Measurements from ENCODE around the gene ETDA. TPM values are rescaled to one million over a fixed set of nuclear protein-coding genes. Genes with fewer than 3 reads are reported as not detected.
"Not testable (repeated sequence)": the region's sequence is repeated elsewhere in the genome, so short reads cannot be mapped to it uniquely, and the experiment has no call there.

Gene ETDA
- total RNA-seq (ENCODE audit: unreplicated experiment): not detected
- long read RNA-seq: 0 reads

DNA sequence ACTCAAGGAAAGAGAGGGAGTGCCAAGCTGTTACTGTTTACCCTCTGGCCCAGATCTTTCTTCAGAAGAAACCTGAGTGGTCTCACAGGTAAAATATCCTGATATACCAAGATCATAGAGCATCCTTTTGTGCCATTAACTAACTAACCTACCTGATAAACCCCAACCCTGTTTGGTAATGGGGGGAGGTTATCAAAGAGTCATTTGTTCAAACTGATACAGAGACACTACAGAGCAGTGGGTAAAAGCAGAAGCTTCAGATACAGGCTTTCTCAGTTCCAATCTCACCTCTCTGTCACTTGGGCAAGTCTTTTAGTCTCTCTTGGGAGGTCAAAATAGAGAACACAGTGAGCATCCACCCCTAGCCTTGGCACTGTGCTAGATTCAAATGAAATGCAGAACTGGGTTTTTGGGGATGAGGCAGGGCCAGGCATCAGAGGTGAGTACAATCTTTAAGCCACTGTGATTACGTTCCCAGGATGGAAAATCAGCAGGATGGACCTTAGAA, at the start of gene ETDA:
TSS of gene ETDA (plus strand) at position 51 of the 508 bp plus-strand sequence. CDS start 1,216 bp downstream, outside the sequence.
- H3K4me3 Mint-ChIP-seq (ENCODE audit: unreplicated experiment); H3K4me1 Mint-ChIP-seq (ENCODE audit: low read depth, unreplicated experiment); H3K36me3 Mint-ChIP-seq (ENCODE audit: unreplicated experiment); H3K9me3 Mint-ChIP-seq (ENCODE audit: unreplicated experiment); DNase-seq; H3K27me3 Mint-ChIP-seq (ENCODE audit: unreplicated experiment); H3K27ac Mint-ChIP-seq (ENCODE audit: unreplicated experiment): not testable (repeated sequence)

DNA sequence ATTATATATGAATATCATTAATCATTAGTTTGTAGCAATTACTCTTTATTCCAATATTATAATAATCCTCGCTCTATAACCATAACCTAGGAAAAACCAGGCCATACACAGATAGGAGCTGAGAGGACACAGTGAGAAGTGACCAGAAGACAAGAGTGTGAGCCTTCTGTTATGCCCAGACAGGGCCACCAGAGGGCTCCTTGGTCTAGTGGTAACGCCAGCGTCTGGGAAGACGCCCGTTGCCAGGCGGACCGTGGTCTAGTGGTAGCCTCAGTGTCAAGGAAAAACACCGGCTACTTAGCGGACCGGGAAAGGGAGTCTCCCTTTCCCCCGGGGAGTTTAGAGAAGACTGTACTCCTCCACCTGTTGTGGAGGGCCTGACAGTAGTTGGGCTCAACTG, 45.4 kb upstream of the ETDA start:
- not testable (repeated sequence) for H3K27ac Mint-ChIP-seq (ENCODE audit: unreplicated experiment)

GRCh38 chrX:135213200-135213844, 38.5 kb upstream of the ETDA start:
- Mint-ChIP-seq H3K4me3 (ENCODE audit: unreplicated experiment) (no peak overlapping the region), H3K27me3 (ENCODE audit: unreplicated experiment) (no peaks in the 10 kb centered on the region), H3K36me3 (ENCODE audit: unreplicated experiment) (no peaks in the 10 kb centered on the region), H3K4me1 (ENCODE audit: low read depth, unreplicated experiment) (no peaks in the 10 kb centered on the region), H3K9me3 (ENCODE audit: unreplicated experiment) (no peaks in the 10 kb centered on the region), H3K27ac (ENCODE audit: unreplicated experiment) (no peak overlapping the region)
- no peak for TF ChIP-seq CTCF (IDR thresholded peaks at IDR 0.05; ENCODE audit: partially characterized antibody, unreplicated experiment)
- DNase-seq: no peak

More for the DNA sequence above, 45.4 kb upstream of the ETDA start:
- DNase-seq: peak; percentile 58
- H3K4me3 Mint-ChIP-seq (ENCODE audit: unreplicated experiment); H3K4me1 Mint-ChIP-seq (ENCODE audit: low read depth, unreplicated experiment); H3K36me3 Mint-ChIP-seq (ENCODE audit: unreplicated experiment); H3K27me3 Mint-ChIP-seq (ENCODE audit: unreplicated experiment); H3K9me3 Mint-ChIP-seq (ENCODE audit: unreplicated experiment): not testable (repeated sequence)
- peak; percentile 59 for TF ChIP-seq CTCF (IDR thresholded peaks at IDR 0.05; ENCODE audit: partially characterized antibody, unreplicated experiment)

DNA sequence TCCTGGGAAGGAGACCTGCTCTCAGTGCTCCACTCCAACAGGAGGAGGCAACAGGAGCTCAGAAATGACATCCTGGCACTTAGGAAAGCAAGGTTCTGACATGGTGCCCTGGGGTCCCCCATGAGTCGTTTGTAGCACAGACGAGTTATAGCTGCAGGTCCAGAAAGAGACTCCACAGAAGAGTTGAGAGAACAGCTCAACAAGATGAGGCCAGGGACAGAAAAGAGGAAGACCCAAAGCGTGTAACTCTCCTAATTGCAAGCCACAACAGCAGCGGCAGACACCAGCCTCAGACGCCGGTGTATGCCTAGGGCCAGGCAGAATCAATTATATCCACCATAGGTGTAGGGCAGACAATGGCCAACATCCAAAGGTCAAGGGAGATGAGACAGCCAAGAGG, 5.9 kb upstream of the ETDA start:
- not testable (repeated sequence) for H3K36me3 Mint-ChIP-seq (ENCODE audit: unreplicated experiment); DNase-seq; H3K27ac Mint-ChIP-seq (ENCODE audit: unreplicated experiment); H3K4me3 Mint-ChIP-seq (ENCODE audit: unreplicated experiment); H3K4me1 Mint-ChIP-seq (ENCODE audit: low read depth, unreplicated experiment); H3K27me3 Mint-ChIP-seq (ENCODE audit: unreplicated experiment); H3K9me3 Mint-ChIP-seq (ENCODE audit: unreplicated experiment)

- DNase-seq; H3K27me3 Mint-ChIP-seq (ENCODE audit: unreplicated experiment); H3K9me3 Mint-ChIP-seq (ENCODE audit: unreplicated experiment); H3K4me3 Mint-ChIP-seq (ENCODE audit: unreplicated experiment); H3K36me3 Mint-ChIP-seq (ENCODE audit: unreplicated experiment); H3K4me1 Mint-ChIP-seq (ENCODE audit: low read depth, unreplicated experiment); H3K27ac Mint-ChIP-seq (ENCODE audit: unreplicated experiment): not testable (repeated sequence)
Measured at GRCh38 chrX:135256087-135256684, 4.3 kb downstream of the ETDA start.

- H3K27ac Mint-ChIP-seq (ENCODE audit: unreplicated experiment): no peak overlapping the region
- TF ChIP-seq CTCF (IDR thresholded peaks at IDR 0.05; ENCODE audit: partially characterized antibody, unreplicated experiment): no peak
- no peak overlapping the region for H3K4me3 Mint-ChIP-seq (ENCODE audit: unreplicated experiment)
- H3K27me3 Mint-ChIP-seq (ENCODE audit: unreplicated experiment): no peaks in the 10 kb centered on the region
- DNase-seq: no peak
- no peaks in the 10 kb centered on the region for H3K36me3 Mint-ChIP-seq (ENCODE audit: unreplicated experiment)
- H3K4me1 Mint-ChIP-seq (ENCODE audit: low read depth, unreplicated experiment): no peaks in the 10 kb centered on the region
- no peaks in the 10 kb centered on the region for H3K9me3 Mint-ChIP-seq (ENCODE audit: unreplicated experiment)
Measured at GRCh38 chrX:135256923-135257322, 5.1 kb downstream of the ETDA start.
